Stimulated activated CD8-positive, alpha-beta memory T cell treated with anti-CD3 and anti-CD28 coated beads, Interleukin-4, amount 100 ng/mL, for 24 hours (primary cell): ENCODE data around the gene PLEKHG4B.

Source experiments
- DNase-seq: peaks from one replicate; pipeline ENCODE4 v3.0.0-alpha.2; 2020; ENCODE audit warnings: low read depth

Gene PLEKHG4B

GRCh38 chr5:137741-138140 is 45.8 kb downstream of the PLEKHG4B start:
- no peak for DNase-seq

GRCh38 chr5:138936-139335 is 47.0 kb downstream of the PLEKHG4B start:
- DNase-seq: no peak

GRCh38 chr5:139579-140442 is 47.8 kb downstream of the PLEKHG4B start:
- DNase-seq: no peak

- no peak for DNase-seq
Observed at GRCh38 chr5:140443-140829, 48.5 kb downstream of the PLEKHG4B start.

GRCh38 chr5:141211-141610 is 49.2 kb downstream of the PLEKHG4B start:
- no peak for DNase-seq

- no peak for DNase-seq
Observed at GRCh38 chr5:141761-142160, 49.8 kb downstream of the PLEKHG4B start.

GRCh38 chr5:142246-142810 is 50.4 kb downstream of the PLEKHG4B start:
- DNase-seq: no peak

GRCh38 chr5:143041-143440 is 51.1 kb downstream of the PLEKHG4B start:
- DNase-seq: no peak

- no peak for DNase-seq
Observed at GRCh38 chr5:144941-145340, 53.0 kb downstream of the PLEKHG4B start.

GRCh38 chr5:145585-146323 is 53.8 kb downstream of the PLEKHG4B start:
- no peak for DNase-seq

- DNase-seq: no peak
Observed at GRCh38 chr5:147751-148150, 55.8 kb downstream of the PLEKHG4B start.

GRCh38 chr5:149745-150485 is 57.9 kb downstream of the PLEKHG4B start:
- no peak for DNase-seq

GRCh38 chr5:150746-151145 is 58.8 kb downstream of the PLEKHG4B start:
- no peak for DNase-seq

GRCh38 chr5:152077-152476 is 60.1 kb downstream of the PLEKHG4B start:
- no peak for DNase-seq

- no peak for DNase-seq
Observed at GRCh38 chr5:153256-153655, 61.3 kb downstream of the PLEKHG4B start.

- DNase-seq: no peak
Observed at GRCh38 chr5:154236-154635, 62.3 kb downstream of the PLEKHG4B start.

GRCh38 chr5:154826-155225 is 62.9 kb downstream of the PLEKHG4B start:
- no peak for DNase-seq

GRCh38 chr5:155651-156410 is 63.9 kb downstream of the PLEKHG4B start:
- no peak for DNase-seq

GRCh38 chr5:156411-157072 is 64.6 kb downstream of the PLEKHG4B start:
- DNase-seq: no peak

- no peak for DNase-seq
Observed at GRCh38 chr5:157126-157715, 65.3 kb downstream of the PLEKHG4B start.

GRCh38 chr5:157801-158200 is 65.8 kb downstream of the PLEKHG4B start:
- no peak for DNase-seq
